Measurements from ENCODE around the gene TAGLN. TPM values are rescaled to one million over a fixed set of nuclear protein-coding genes. Genes with fewer than 3 reads are reported as not detected.

Gene TAGLN
- total RNA-seq, 4 donors from 2014 or later: 1,588 to 9,854 (median 3,936) TPM

GRCh38 chr11:117232092-117232878, 33.1 kb downstream of the TAGLN start, which contains the start of gene RNF214:
TSS of gene RNF214 (plus strand) at chr11:117232671. CDS start at chr11:117234273, 1,602 bp downstream.
- peak; percentile 65 to 79 for DNase-seq
- TF ChIP-seq CTCF (IDR thresholded peaks at IDR 0.05): peak; percentile 68 to 98 (median 94)
- peak; percentile 53 to 77 for TF ChIP-seq POLR2A (IDR thresholded peaks at IDR 0.05)
- H3K9me3 ChIP-seq: no peaks in the 10 kb centered on the region
- H3K27ac ChIP-seq: peak within 1 kb of the TSS; percentile 92 to 98
- H3K36me3 ChIP-seq: no peaks in the 10 kb centered on the region
- no peaks in the 10 kb centered on the region for H3K27me3 ChIP-seq
- H3K4me1 ChIP-seq: no peaks in the 10 kb centered on the region
- H3K4me3 ChIP-seq: peak within 1 kb of the TSS; percentile 77 to 93
- intact Hi-C loops (cut with DNase I; ENCODE audit: low total_unique reads): loop anchor here (10.0 kb wide), 1 partner anchor 83 kb away; the partner anchor contains the start of gene BACE1

GRCh38 chr11:117232911-117233409, 33.8 kb downstream of the TAGLN start:
- Histone ChIP-seq H3K9me3 (no peaks in the 10 kb centered on the region), H3K27me3 (no peaks in the 10 kb centered on the region), H3K4me3 (peak overlapping the region; percentile 77 to 93), H3K4me1 (no peaks in the 10 kb centered on the region), H3K36me3 (no peaks in the 10 kb centered on the region), H3K27ac (peak overlapping the region; percentile 92 to 98)
- intact Hi-C loops (cut with DNase I; ENCODE audit: low total_unique reads): loop anchor here (10.0 kb wide), 1 partner anchor 82 kb away; the partner anchor contains the start of gene BACE1
- no peak for TF ChIP-seq CTCF (IDR thresholded peaks at IDR 0.05)
- no peak for TF ChIP-seq POLR2A (IDR thresholded peaks at IDR 0.05)
- peak in 1 of 2 donors; percentile 40 for DNase-seq

GRCh38 chr11:117238221-117238620, 39.1 kb downstream of the TAGLN start:
- intact Hi-C loops (cut with DNase I; ENCODE audit: low total_unique reads): loop anchor here (10.0 kb wide), 1 partner anchor 77 kb away; the partner anchor contains the start of gene BACE1
- Histone ChIP-seq H3K27ac (no peak overlapping the region), H3K27me3 (no peaks in the 10 kb centered on the region), H3K36me3 (no peaks in the 10 kb centered on the region), H3K9me3 (no peaks in the 10 kb centered on the region), H3K4me3 (no peak overlapping the region), H3K4me1 (no peaks in the 10 kb centered on the region)
- DNase-seq: no peak
- TF ChIP-seq CTCF (IDR thresholded peaks at IDR 0.05) (no peak), POLR2A (IDR thresholded peaks at IDR 0.05) (no peak)

GRCh38 chr11:117239295-117239694, 40.1 kb downstream of the TAGLN start:
- intact Hi-C loops (cut with DNase I; ENCODE audit: low total_unique reads): loop anchor here (10.0 kb wide), 1 partner anchor 76 kb away; the partner anchor contains the start of gene BACE1

More at GRCh38 chr11:117239295-117239694, 40.1 kb downstream of the TAGLN start:
- no peak for DNase-seq
- H3K27ac ChIP-seq: no peak overlapping the region
- H3K4me1 ChIP-seq: no peaks in the 10 kb centered on the region
- no peaks in the 10 kb centered on the region for H3K27me3 ChIP-seq
- no peaks in the 10 kb centered on the region for H3K36me3 ChIP-seq
- H3K4me3 ChIP-seq: no peak overlapping the region
- H3K9me3 ChIP-seq: no peaks in the 10 kb centered on the region
- TF ChIP-seq POLR2A (IDR thresholded peaks at IDR 0.05) (no peak), CTCF (IDR thresholded peaks at IDR 0.05) (no peak)

Measured in uterus (tissue), 4 donors.